Left ventricle myocardium superior (tissue), 1 donor: Measurements from ENCODE around the gene C2CD2. TPM values are rescaled to one million over a fixed set of nuclear protein-coding genes. Genes with fewer than 3 reads are reported as not detected.

ENCODE experiments used
- ATAC-seq: fragments of 200-7000 bp; cut with Tn5 transposase; one replicate; pipeline ENCODE4 v1.9.1; 2020; ENCODE audit warnings: mild to moderate bottlenecking, moderate library complexity
- DNase-seq: peaks from one replicate; pipeline ENCODE4 v3.0.0-alpha.2; 2020
- intact Hi-C: fragments of 100-400 bp; cut with micrococcal nuclease; formaldehyde crosslinking; loops from one replicate; pipeline ENCODE4 v1.11.0; 2022
- total RNA-seq: library from RNA; stranded (reverse); fragmentation: NEBNext Ultra II Directional; extraction: Animal tissue kit (Norgen Biotek cat#: 25700); gene quantifications from one replicate; pipeline ENCODE4 v1.2.1, GENCODE V29; 2021
- donor health status: DM: no; HTN: yes; CAD: no; lungs with severe emphysema.

C2CD2 gene
- total RNA-seq, 1 donor from 2014 or later: 5.2 TPM

- ATAC-seq: no peak
- intact Hi-C loops: no loop called here
- peak; percentile 4 for DNase-seq
These were observed 11.4 kb downstream of the C2CD2 start for GRCh38 chr21:41942457-41942856.

- intact Hi-C loops: no loop called here
- ATAC-seq: no peak
- peak; percentile 11 for DNase-seq
These were observed 11.9 kb downstream of the C2CD2 start for GRCh38 chr21:41941941-41942340.

GRCh38 chr21:41940431-41940830 is 13.4 kb downstream of the C2CD2 start:
- ATAC-seq (no peak), DNase-seq (peak; percentile 14)
- intact Hi-C loops: no loop called here

- ATAC-seq: no peak
- DNase-seq: peak; percentile 15
- intact Hi-C loops: no loop called here
These were observed 14.4 kb downstream of the C2CD2 start for GRCh38 chr21:41939391-41939790.

GRCh38 chr21:41933313-41934079 is 20.3 kb downstream of the C2CD2 start:
- ATAC-seq (peak; percentile 53), DNase-seq (peak; percentile 24)
- intact Hi-C loops: no loop called here

- DNase-seq (peak; percentile 69), ATAC-seq (peak; percentile 85)
- intact Hi-C loops: no loop called here
These were observed 21.1 kb downstream of the C2CD2 start for GRCh38 chr21:41932576-41933312.

GRCh38 chr21:41932191-41932575 is 21.6 kb downstream of the C2CD2 start:
- ATAC-seq: peak; percentile 50
- no peak for DNase-seq
- intact Hi-C loops: no loop called here

GRCh38 chr21:41931041-41931451 is 22.8 kb downstream of the C2CD2 start:
- no peak for DNase-seq
- intact Hi-C loops: no loop called here
- ATAC-seq: no peak

GRCh38 chr21:41929248-41929647 is 24.6 kb downstream of the C2CD2 start:
- ATAC-seq (no peak), DNase-seq (no peak)
- intact Hi-C loops: no loop called here

GRCh38 chr21:41928621-41929220 is 25.1 kb downstream of the C2CD2 start:
- intact Hi-C loops: no loop called here
- ATAC-seq (no peak), DNase-seq (no peak)

- intact Hi-C loops: no loop called here
- DNase-seq: no peak
- ATAC-seq: no peak
These were observed 25.9 kb downstream of the C2CD2 start for GRCh38 chr21:41927727-41928409.

- intact Hi-C loops: no loop called here
- no peak for DNase-seq
- ATAC-seq: no peak
These were observed 27.0 kb downstream of the C2CD2 start for GRCh38 chr21:41926807-41927171.

- ATAC-seq: peak; percentile 67
- intact Hi-C loops: no loop called here
- no peak for DNase-seq
These were observed 27.6 kb downstream of the C2CD2 start for GRCh38 chr21:41926117-41926806.

GRCh38 chr21:41925767-41926116 is 28.1 kb downstream of the C2CD2 start:
- no peak for ATAC-seq
- intact Hi-C loops: no loop called here

GRCh38 chr21:41924368-41924754 is 29.5 kb downstream of the C2CD2 start:
- intact Hi-C loops: no loop called here
- ATAC-seq: peak; percentile 25

More at GRCh38 chr21:41925767-41926116, 28.1 kb downstream of the C2CD2 start:
- DNase-seq: no peak

GRCh38 chr21:41923631-41924367 is 30.0 kb downstream of the C2CD2 start:
- ATAC-seq (peak; percentile 80), DNase-seq (peak; percentile 63)
- intact Hi-C loops: no loop called here

More at GRCh38 chr21:41924368-41924754, 29.5 kb downstream of the C2CD2 start:
- no peak for DNase-seq

- ATAC-seq (no peak), DNase-seq (no peak)
- intact Hi-C loops: no loop called here
These were observed 30.6 kb downstream of the C2CD2 start for GRCh38 chr21:41923186-41923585.

- intact Hi-C loops: no loop called here
These were observed 32.8 kb downstream of the C2CD2 start for GRCh38 chr21:41921021-41921420.

GRCh38 chr21:41920476-41920875 is 33.3 kb downstream of the C2CD2 start:
- ATAC-seq: no peak
- DNase-seq: no peak
- intact Hi-C loops: no loop called here

More at GRCh38 chr21:41921021-41921420, 32.8 kb downstream of the C2CD2 start:
- DNase-seq (no peak), ATAC-seq (no peak)
